B cell (primary cell): ENCODE measurements around the gene C11orf21. TPM values are rescaled to one million over a fixed set of nuclear protein-coding genes. Genes with fewer than 3 reads are reported as not detected.

Experiments used
- ATAC-seq: fragments of 200-7000 bp; cut with Tn5 transposase; one replicate; pipeline ENCODE4 v1.10.0; 2021; ENCODE audit warnings: low read depth, mild to moderate bottlenecking, moderate number of reproducible peaks, moderate library complexity
- CTCF ChIA-PET: fragments of 350-600 bp; sonication (Branson Sonifier 250); formaldehyde crosslinking; loops from one replicate; lab custom pipeline; 2021; ENCODE audit warnings: antibody characterized with exemption, inconsistent platforms; lab: Charles Lee
- POLR2A ChIA-PET: fragments of 350-600 bp; sonication (Branson Sonifier 250); formaldehyde crosslinking; loops from one replicate; lab custom pipeline; 2021; ENCODE audit warnings: antibody characterized with exemption; lab: Charles Lee
- DNase-seq: peaks from one replicate; pipeline ENCODE4 v3.0.0; 2013
- H2AFZ ChIP-seq: 2 replicates; pipeline ENCODE4 v1.6.1; 2012; ENCODE audit warnings: mild to moderate bottlenecking, low read depth, low read length; ENCODE audit not compliant: insufficient read depth, poor library complexity, severe bottlenecking
- H3K27ac ChIP-seq, 2 donors: 1 replicate in 1 of 2; 2 replicates in 1 of 2; pipeline ENCODE4 v1.5.1; 2012 to 2013; ENCODE audit warnings: low read length in 2 of 2, mild to moderate bottlenecking in 2 of 2, moderate library complexity in 1 of 2
- H3K27me3 ChIP-seq, 4 experiments: fragments of 200-600 bp in 1 of 4; sonication (generic) in 1 of 4; replicated peaks in 1 of 4; 1 replicate in 2 of 4; 2 replicates in 2 of 4; pipeline versions ENCODE4 v1.6.1 to v1.7.0; 2013 to 2016; ENCODE audit warnings: low read length in 3 of 4, mild to moderate bottlenecking in 2 of 4, mixed read lengths in 1 of 4, moderate library complexity in 1 of 4; ENCODE audit not compliant: insufficient read depth in 4 of 4, control insufficient read depth in 3 of 4; ENCODE audit errors: control extremely low read depth in 1 of 4
- H3K36me3 ChIP-seq, 2 experiments: replicated peaks in 1 of 2; 1 replicate in 1 of 2; 2 replicates in 1 of 2; pipeline versions ENCODE4 v1.6.1 to v1.7.1; 2013; ENCODE audit warnings: low read length in 1 of 2; ENCODE audit not compliant: insufficient read depth in 2 of 2, control insufficient read depth in 1 of 2; ENCODE audit errors: control extremely low read depth in 1 of 2, extremely low read depth in 1 of 2
- H3K4me1 ChIP-seq, 2 donors: fragments of 200-600 bp in 1 of 2; sonication (generic) in 1 of 2; 1 replicate in 1 of 2; 2 replicates in 1 of 2; pipeline versions ENCODE4 v1.5.1 to v1.6.1; 2013 to 2017; ENCODE audit warnings: low read length in 2 of 2; ENCODE audit not compliant: control insufficient read depth in 2 of 2, insufficient read depth in 2 of 2
- H3K4me2 ChIP-seq: replicated peaks from 2 replicates; pipeline ENCODE3; 2012; ENCODE audit warnings: mild to moderate bottlenecking, low read depth, low read length; ENCODE audit not compliant: poor library complexity, severe bottlenecking
- H3K4me3 ChIP-seq, 5 experiments: fragments of 200-600 bp in 1 of 5; sonication (generic) in 1 of 5; 1 replicate in 3 of 5; 2 replicates in 2 of 5; pipeline versions ENCODE4 v1.5.1 to v1.7.0; 2011 to 2016; ENCODE audit warnings: low read length in 4 of 5, mild to moderate bottlenecking in 4 of 5, low read depth in 2 of 5, control low read depth in 1 of 5, moderate library complexity in 1 of 5; ENCODE audit not compliant: insufficient read depth in 1 of 5; ENCODE audit errors: control extremely low read depth in 1 of 5, extremely low read depth in 1 of 5
- H3K79me2 ChIP-seq: fragments of 200-600 bp; sonication (generic); one replicate; pipeline ENCODE4 v1.6.0; 2016; ENCODE audit warnings: low read length; ENCODE audit not compliant: control insufficient read depth, insufficient read depth
- H3K9ac ChIP-seq: fragments of 200-600 bp; sonication (generic); 2 replicates; pipeline ENCODE4 v1.6.1; 2017; ENCODE audit warnings: mild to moderate bottlenecking, low read length, moderate library complexity
- H3K9me3 ChIP-seq, 3 donors: one replicate each; pipeline versions ENCODE4 v1.6.1 to v1.7.1; 2013; ENCODE audit warnings: low read length in 2 of 3; ENCODE audit not compliant: control insufficient read depth in 2 of 3, insufficient read depth in 1 of 3; ENCODE audit errors: control extremely low read depth in 1 of 3
- H4K20me1 ChIP-seq: 2 replicates; pipeline ENCODE4 v1.6.0; 2012; ENCODE audit warnings: mild to moderate bottlenecking, low read length; ENCODE audit not compliant: insufficient read depth, control insufficient read depth, poor library complexity, severe bottlenecking
- H3K27ac Mint-ChIP-seq: one replicate; pipeline ENCODE4 v1.8.0; 2021; ENCODE audit warnings: mixed read lengths
- H3K27me3 Mint-ChIP-seq: one replicate; pipeline ENCODE4 v1.8.0; 2021; ENCODE audit warnings: mixed read lengths
- H3K4me1 Mint-ChIP-seq: one replicate; pipeline ENCODE4 v1.8.0; 2021; ENCODE audit warnings: mixed read lengths
- H3K4me3 Mint-ChIP-seq: one replicate; pipeline ENCODE4 v1.8.0; 2021; ENCODE audit warnings: mixed read lengths
- H3K9me3 Mint-ChIP-seq: one replicate; pipeline ENCODE4 v1.8.0; 2022; ENCODE audit warnings: mixed read lengths; ENCODE audit not compliant: insufficient read depth
- EZH2 ChIP-seq: IDR thresholded peaks from 2 replicates; pipeline ENCODE4 v1.6.1; 2012; ENCODE audit warnings: borderline replicate concordance, low read depth, mild to moderate bottlenecking, moderate library complexity, low read length; ENCODE audit not compliant: insufficient read depth, poor library complexity, severe bottlenecking
- WGBS: methylation state at CpG from one replicate; pipeline ENCODE4 v1.1.5; 2013; ENCODE audit warnings: missing lambda C conversion rate; ENCODE audit not compliant: insufficient coverage; 5-methylcytosine and 5-hydroxymethylcytosine counted together
- intact Hi-C: fragments of 100-400 bp; cut with micrococcal nuclease; formaldehyde crosslinking; loops from one replicate; pipeline ENCODE4 v1.10.0; 2022
- polyA plus RNA-seq: library from polyadenylated mRNA; depleted of rRNA; stranded (reverse); fragments of >200 nt; gene quantifications from 2 replicates; pipeline ENCODE4 v1.2.3, GENCODE V29; 2012
- total RNA-seq, 2 donors: library from RNA; stranded (reverse); fragments of 120-200 nt in 1 of 2; gene quantifications; 1 replicate in 1 of 2; 2 replicates in 1 of 2; pipeline versions ENCODE4 v1.2.3 to v1.2.4, GENCODE V29; 2013 to 2022
- TF ChIP-seq, protein P1 (sequence below): fragments of 200-600 bp; IDR thresholded peaks from one replicate; pipeline ENCODE4 v1.8.0; 2022; ENCODE audit warnings: antibody characterized with exemption, mild to moderate bottlenecking

Gene C11orf21
- total and polyA plus RNA-seq, 2 donors (not counting 1 experiment from before 2014, with no cell fraction given): 22.8 to 38.9 TPM

DNA sequence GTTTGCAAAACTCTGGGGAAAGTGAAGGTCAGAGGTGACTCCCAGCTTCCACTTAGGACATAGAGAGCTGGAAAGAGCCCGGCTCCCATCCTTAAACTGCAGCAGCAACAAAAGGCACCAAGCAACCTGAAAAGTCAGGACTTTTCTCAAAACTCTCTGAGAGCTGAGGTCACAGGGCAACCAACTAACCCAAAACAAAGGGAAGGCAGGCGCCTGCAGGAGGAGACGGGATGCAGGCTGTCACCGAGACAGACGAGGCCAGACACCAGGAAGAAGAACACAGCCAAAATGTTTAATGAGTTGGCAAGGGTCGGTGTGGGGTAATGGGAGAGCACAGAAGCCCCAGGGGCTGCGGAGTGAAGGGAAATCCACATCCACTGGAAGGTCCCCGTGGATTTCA, 51.2 kb downstream of the C11orf21 start:
- no peak for ATAC-seq
- intact Hi-C loops: no loop called here
- H2AFZ ChIP-seq: no peak overlapping the region
- H3K27ac Mint-ChIP-seq: no peak overlapping the region
- WGBS: 80% methylated on average over 3 of the region's 8 CpGs
- H3K4me3 ChIP-seq: no peak overlapping the region
- peaks cover 0 to 5% (median 0%) of the 10 kb centered on the region in 3 donors for H3K9me3 ChIP-seq
- TF ChIP-seq EZH2: no peak
- TF ChIP-seq, protein P1, sequence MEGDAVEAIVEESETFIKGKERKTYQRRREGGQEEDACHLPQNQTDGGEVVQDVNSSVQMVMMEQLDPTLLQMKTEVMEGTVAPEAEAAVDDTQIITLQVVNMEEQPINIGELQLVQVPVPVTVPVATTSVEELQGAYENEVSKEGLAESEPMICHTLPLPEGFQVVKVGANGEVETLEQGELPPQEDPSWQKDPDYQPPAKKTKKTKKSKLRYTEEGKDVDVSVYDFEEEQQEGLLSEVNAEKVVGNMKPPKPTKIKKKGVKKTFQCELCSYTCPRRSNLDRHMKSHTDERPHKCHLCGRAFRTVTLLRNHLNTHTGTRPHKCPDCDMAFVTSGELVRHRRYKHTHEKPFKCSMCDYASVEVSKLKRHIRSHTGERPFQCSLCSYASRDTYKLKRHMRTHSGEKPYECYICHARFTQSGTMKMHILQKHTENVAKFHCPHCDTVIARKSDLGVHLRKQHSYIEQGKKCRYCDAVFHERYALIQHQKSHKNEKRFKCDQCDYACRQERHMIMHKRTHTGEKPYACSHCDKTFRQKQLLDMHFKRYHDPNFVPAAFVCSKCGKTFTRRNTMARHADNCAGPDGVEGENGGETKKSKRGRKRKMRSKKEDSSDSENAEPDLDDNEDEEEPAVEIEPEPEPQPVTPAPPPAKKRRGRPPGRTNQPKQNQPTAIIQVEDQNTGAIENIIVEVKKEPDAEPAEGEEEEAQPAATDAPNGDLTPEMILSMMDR: no peak
- ChIA-PET CTCF (no interaction called here), POLR2A (no interaction called here)
- H3K79me2 ChIP-seq: no peaks in the 10 kb centered on the region
- no peak overlapping the region for H3K27ac ChIP-seq
- no peaks in the 10 kb centered on the region for H4K20me1 ChIP-seq
- H3K9me3 Mint-ChIP-seq: no peaks in the 10 kb centered on the region
- no peak overlapping the region for H3K4me3 Mint-ChIP-seq
- H3K4me1 Mint-ChIP-seq: no peaks in the 10 kb centered on the region
- no peak overlapping the region for H3K4me2 ChIP-seq
- no peaks in the 10 kb centered on the region for H3K36me3 ChIP-seq
- peaks cover 0 to 6% (median 0%) of the 10 kb centered on the region in 4 experiments for H3K27me3 ChIP-seq
- no peak overlapping the region for H3K9ac ChIP-seq
- no peak for DNase-seq
- H3K27me3 Mint-ChIP-seq: peaks cover 9% of the 10 kb centered on the region
- no peaks in the 10 kb centered on the region for H3K4me1 ChIP-seq

DNA sequence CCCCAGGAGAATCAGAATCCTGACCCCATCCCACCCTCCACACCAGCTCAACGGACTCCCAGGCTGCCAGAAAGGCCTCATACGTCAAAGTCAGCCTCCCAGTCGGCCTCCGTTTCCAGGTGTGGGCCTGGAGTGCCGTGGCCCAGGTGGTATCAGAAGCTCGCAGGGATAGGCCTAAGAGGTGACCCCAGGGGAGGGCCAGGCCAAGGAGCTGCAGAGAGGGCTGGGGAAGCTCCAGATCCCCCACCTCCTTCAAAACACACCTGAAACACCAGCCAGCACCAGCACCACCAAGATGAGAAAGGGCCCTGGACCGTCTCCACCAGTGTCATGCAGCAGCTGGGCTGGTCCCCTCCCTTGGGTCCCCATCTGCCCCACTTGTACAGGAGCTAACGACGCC, 51.7 kb downstream of the C11orf21 start:
- Histone ChIP-seq H3K27me3 (peaks cover 0 to 6% (median 0%) of the 10 kb centered on the region in 4 experiments), H3K36me3 (no peaks in the 10 kb centered on the region), H3K27ac (no peak overlapping the region), H3K4me1 (no peaks in the 10 kb centered on the region), H4K20me1 (no peaks in the 10 kb centered on the region), H3K9me3 (peaks cover 0 to 5% (median 0%) of the 10 kb centered on the region in 3 donors), H3K9ac (no peak overlapping the region), H3K4me2 (no peak overlapping the region), H2AFZ (no peak overlapping the region), H3K79me2 (no peaks in the 10 kb centered on the region), H3K4me3 (no peak overlapping the region)
- DNase-seq: no peak
- ChIA-PET POLR2A (no interaction called here), CTCF (no interaction called here)
- intact Hi-C loops: no loop called here
- TF ChIP-seq EZH2: no peak
- TF ChIP-seq, protein P1: no peak
- no peaks in the 10 kb centered on the region for H3K4me1 Mint-ChIP-seq
- H3K27me3 Mint-ChIP-seq: peaks cover 9% of the 10 kb centered on the region
- no peak overlapping the region for H3K4me3 Mint-ChIP-seq
- ATAC-seq: no peak
- no peaks in the 10 kb centered on the region for H3K9me3 Mint-ChIP-seq
- 87% methylated on average over 8 of the region's 9 CpGs for WGBS
- no peak overlapping the region for H3K27ac Mint-ChIP-seq
